WTC11 (cell line): ENCODE data around the gene SCG5. TPM values are rescaled to one million over a fixed set of nuclear protein-coding genes. Genes with fewer than 3 reads are reported as not detected.

Experiments used
- ATAC-seq: fragments of 200-7000 bp; cut with Tn5 transposase; 2 replicates; pipeline ENCODE4 v1.10.0; 2021; ENCODE audit warnings: mild to moderate bottlenecking, moderate library complexity
- CTCF ChIA-PET: fragments of 300-600 bp; sonication (Branson Sonifier 250); formaldehyde crosslinking; loops from one replicate; lab custom pipeline; 2021; ENCODE audit warnings: antibody characterized with exemption; lab: Charles Lee
- POLR2A ChIA-PET: fragments of 350-600 bp; sonication (Branson Sonifier 250); formaldehyde crosslinking; loops from one replicate; lab custom pipeline; 2021; ENCODE audit warnings: antibody characterized with exemption; lab: Charles Lee
- DNase-seq: peaks from one replicate; pipeline ENCODE4 v3.0.0; 2021; ENCODE audit warnings: low spot score
- H3K27ac Mint-ChIP-seq: 2 replicates; pipeline ENCODE4 v1.8.0; 2021; ENCODE audit warnings: mixed read lengths
- H3K27me3 Mint-ChIP-seq: 2 replicates; pipeline ENCODE4 v1.8.0; 2021; ENCODE audit warnings: low read depth, mild to moderate bottlenecking, moderate library complexity, mixed read lengths
- H3K36me3 Mint-ChIP-seq: 2 replicates; pipeline ENCODE4 v1.8.0; 2021; ENCODE audit warnings: mixed read lengths
- H3K4me1 Mint-ChIP-seq: 2 replicates; pipeline ENCODE4 v1.8.0; 2022; ENCODE audit warnings: mixed read lengths
- H3K4me3 Mint-ChIP-seq: 2 replicates; pipeline ENCODE4 v1.8.0; 2021; ENCODE audit warnings: mild to moderate bottlenecking, moderate library complexity, mixed read lengths
- H3K9me3 Mint-ChIP-seq: 2 replicates; pipeline ENCODE4 v1.8.0; 2021; ENCODE audit warnings: mixed read lengths
- ATF1 ChIP-seq: sonication (generic); formaldehyde crosslinking; IDR thresholded peaks from 2 replicates; pipeline ENCODE4 v1.8.1; 2023; ENCODE audit warnings: mild to moderate bottlenecking, moderate library complexity, missing genetic modification reagents
- CBFB ChIP-seq: sonication (generic); formaldehyde crosslinking; IDR thresholded peaks from 2 replicates; pipeline ENCODE4 v1.8.1; 2022; ENCODE audit warnings: mild to moderate bottlenecking, low read depth, missing genetic modification reagents
- CREM ChIP-seq: sonication (generic); formaldehyde crosslinking; IDR thresholded peaks from 2 replicates; pipeline ENCODE4 v1.8.1; 2022; ENCODE audit warnings: mild to moderate bottlenecking, missing genetic modification reagents, moderate library complexity
- E2F5 ChIP-seq: sonication (generic); formaldehyde crosslinking; IDR thresholded peaks from 2 replicates; pipeline ENCODE4 v1.8.1; 2022; ENCODE audit warnings: mild to moderate bottlenecking, moderate library complexity, missing genetic modification reagents
- EMX1 ChIP-seq: fragments of 250-450 bp; sonication (Bioruptor Pico); IDR thresholded peaks from 2 replicates; pipeline ENCODE4 v1.8.0; 2021; ENCODE audit warnings: mild to moderate bottlenecking
- ERG ChIP-seq: fragments of 250-450 bp; sonication (Bioruptor Pico); IDR thresholded peaks from 2 replicates; pipeline ENCODE4 v1.8.0; 2021; ENCODE audit warnings: mild to moderate bottlenecking
- ETV6 ChIP-seq: sonication (generic); formaldehyde crosslinking; IDR thresholded peaks from 2 replicates; pipeline ENCODE4 v1.8.1; 2022; ENCODE audit warnings: mild to moderate bottlenecking, missing genetic modification reagents
- FOXJ3 ChIP-seq: sonication (generic); formaldehyde crosslinking; IDR thresholded peaks from 2 replicates; pipeline ENCODE4 v1.9.0; 2021; ENCODE audit warnings: missing genetic modification reagents, mild to moderate bottlenecking, borderline replicate concordance
- GRHL2 ChIP-seq: fragments of 250-450 bp; sonication (Bioruptor Pico); IDR thresholded peaks from 2 replicates; pipeline ENCODE4 v1.8.0; 2022; ENCODE audit warnings: mild to moderate bottlenecking, moderate library complexity; ENCODE audit not compliant: insufficient replicate concordance, severe bottlenecking
- MYBL2 ChIP-seq: sonication (generic); formaldehyde crosslinking; IDR thresholded peaks from 2 replicates; pipeline ENCODE4 v1.8.1; 2023; ENCODE audit warnings: mild to moderate bottlenecking, moderate library complexity, missing genetic modification reagents
- NFATC4 ChIP-seq: fragments of 250-450 bp; sonication (Bioruptor Pico); IDR thresholded peaks from 2 replicates; pipeline ENCODE4 v1.9.0; 2021; ENCODE audit warnings: mild to moderate bottlenecking
- NR1H2 ChIP-seq: sonication (generic); formaldehyde crosslinking; IDR thresholded peaks from 2 replicates; pipeline ENCODE4 v1.9.0; 2021; ENCODE audit warnings: mild to moderate bottlenecking, moderate library complexity, missing genetic modification reagents
- NR3C1 ChIP-seq: sonication (generic); formaldehyde crosslinking; conservative IDR thresholded peaks from 2 replicates; pipeline ENCODE4 v1.8.1; 2023; ENCODE audit warnings: low read depth, mild to moderate bottlenecking, missing genetic modification reagents
- RELA ChIP-seq: sonication (generic); formaldehyde crosslinking; IDR thresholded peaks from 2 replicates; pipeline ENCODE4 v1.8.1; 2022; ENCODE audit warnings: missing genetic modification reagents, mild to moderate bottlenecking, borderline replicate concordance
- SOX15 ChIP-seq: fragments of 250-450 bp; sonication (Bioruptor Pico); IDR thresholded peaks from 2 replicates; pipeline ENCODE4 v1.9.0; 2021; ENCODE audit warnings: mild to moderate bottlenecking
- TCF7 ChIP-seq: sonication (generic); formaldehyde crosslinking; IDR thresholded peaks from 2 replicates; pipeline ENCODE4 v1.8.0; 2022; ENCODE audit warnings: mild to moderate bottlenecking, low read depth, missing genetic modification reagents, moderate library complexity
- USF1 ChIP-seq: sonication (generic); formaldehyde crosslinking; IDR thresholded peaks from 2 replicates; pipeline ENCODE4 v1.8.0; 2022; ENCODE audit warnings: mild to moderate bottlenecking, missing genetic modification reagents
- ZBTB43 ChIP-seq: sonication (generic); formaldehyde crosslinking; IDR thresholded peaks from 2 replicates; pipeline ENCODE4 v1.8.1; 2023; ENCODE audit warnings: mild to moderate bottlenecking, missing genetic modification reagents
- ZNF219 ChIP-seq: sonication (generic); formaldehyde crosslinking; IDR thresholded peaks from 2 replicates; pipeline ENCODE4 v1.8.0; 2023; ENCODE audit warnings: missing genetic modification reagents, mild to moderate bottlenecking, borderline replicate concordance
- ZNF263 ChIP-seq: sonication (generic); formaldehyde crosslinking; IDR thresholded peaks from 2 replicates; pipeline ENCODE4 v1.8.1; 2022; ENCODE audit warnings: low read depth, mild to moderate bottlenecking, moderate library complexity, missing genetic modification reagents
- ZNF317 ChIP-seq: sonication (generic); formaldehyde crosslinking; IDR thresholded peaks from 2 replicates; pipeline ENCODE4 v1.8.1; 2023; ENCODE audit warnings: low read depth, mild to moderate bottlenecking, moderate library complexity, missing genetic modification reagents, borderline replicate concordance
- ZSCAN18 ChIP-seq: fragments of 250-450 bp; sonication (Bioruptor Pico); IDR thresholded peaks from 2 replicates; pipeline ENCODE4 v2.1.2; 2022; ENCODE audit warnings: mild to moderate bottlenecking, moderate library complexity
- total RNA-seq: library from RNA; stranded (reverse); gene quantifications from 3 replicates; pipeline ENCODE4 v1.2.3, GENCODE V29; 2021
- TF ChIP-seq, protein P1 (sequence below): sonication (generic); formaldehyde crosslinking; IDR thresholded peaks from 2 replicates; pipeline ENCODE4 v1.8.1; 2023; ENCODE audit warnings: mild to moderate bottlenecking, moderate library complexity, missing genetic modification reagents
- TF ChIP-seq, protein P2 (sequence below): sonication (generic); formaldehyde crosslinking; IDR thresholded peaks from 2 replicates; pipeline ENCODE4 v1.8.1; 2022; ENCODE audit warnings: mild to moderate bottlenecking, missing genetic modification reagents, moderate library complexity, borderline replicate concordance
- TF ChIP-seq, protein P3 (sequence below): sonication (generic); formaldehyde crosslinking; IDR thresholded peaks from 2 replicates; pipeline ENCODE4 v1.8.1; 2022; ENCODE audit warnings: low read depth, missing genetic modification reagents, borderline replicate concordance

SCG5 gene
- total RNA-seq, 1 experiment from 2014 or later, result 14.2 TPM

GRCh38 chr15:32736701-32737061 lies 95.2 kb downstream of the SCG5 start:
- peaks cover 20% of the 10 kb centered on the region for H3K9me3 Mint-ChIP-seq
- H3K27ac Mint-ChIP-seq, result no peak overlapping the region
- peaks cover 7% of the 10 kb centered on the region for H3K36me3 Mint-ChIP-seq
- ATAC-seq, result no peak
- POLR2A ChIA-PET, result no interaction called here
- TF ChIP-seq ZNF263 (CRISPR knock-in tag) (no peak), ZBTB43 (no peak), GRHL2 (CRISPR knock-in tag) (no peak), EMX1 (CRISPR knock-in tag) (no peak), NR1H2 (CRISPR knock-in tag) (no peak), ATF1 (CRISPR knock-in tag) (no peak), CBFB (CRISPR knock-in tag) (no peak), SOX15 (no peak), MYBL2 (CRISPR knock-in tag) (no peak), CREM (CRISPR knock-in tag) (no peak), USF1 (CRISPR knock-in tag) (no peak), ETV6 (CRISPR knock-in tag) (no peak), NFATC4 (CRISPR knock-in tag) (no peak), NR3C1 (CRISPR knock-in tag) (no peak)
- TF ChIP-seq, protein P1, sequence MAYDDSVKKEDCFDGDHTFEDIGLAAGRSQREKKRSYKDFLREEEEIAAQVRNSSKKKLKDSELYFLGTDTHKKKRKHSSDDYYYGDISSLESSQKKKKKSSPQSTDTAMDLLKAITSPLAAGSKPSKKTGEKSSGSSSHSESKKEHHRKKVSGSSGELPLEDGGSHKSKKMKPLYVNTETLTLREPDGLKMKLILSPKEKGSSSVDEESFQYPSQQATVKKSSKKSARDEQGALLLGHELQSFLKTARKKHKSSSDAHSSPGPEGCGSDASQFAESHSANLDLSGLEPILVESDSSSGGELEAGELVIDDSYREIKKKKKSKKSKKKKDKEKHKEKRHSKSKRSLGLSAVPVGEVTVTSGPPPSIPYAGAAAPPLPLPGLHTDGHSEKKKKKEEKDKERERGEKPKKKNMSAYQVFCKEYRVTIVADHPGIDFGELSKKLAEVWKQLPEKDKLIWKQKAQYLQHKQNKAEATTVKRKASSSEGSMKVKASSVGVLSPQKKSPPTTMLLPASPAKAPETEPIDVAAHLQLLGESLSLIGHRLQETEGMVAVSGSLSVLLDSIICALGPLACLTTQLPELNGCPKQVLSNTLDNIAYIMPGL (CRISPR knock-in tag), result no peak
- TF ChIP-seq, protein P2, sequence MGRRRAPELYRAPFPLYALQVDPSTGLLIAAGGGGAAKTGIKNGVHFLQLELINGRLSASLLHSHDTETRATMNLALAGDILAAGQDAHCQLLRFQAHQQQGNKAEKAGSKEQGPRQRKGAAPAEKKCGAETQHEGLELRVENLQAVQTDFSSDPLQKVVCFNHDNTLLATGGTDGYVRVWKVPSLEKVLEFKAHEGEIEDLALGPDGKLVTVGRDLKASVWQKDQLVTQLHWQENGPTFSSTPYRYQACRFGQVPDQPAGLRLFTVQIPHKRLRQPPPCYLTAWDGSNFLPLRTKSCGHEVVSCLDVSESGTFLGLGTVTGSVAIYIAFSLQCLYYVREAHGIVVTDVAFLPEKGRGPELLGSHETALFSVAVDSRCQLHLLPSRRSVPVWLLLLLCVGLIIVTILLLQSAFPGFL (CRISPR knock-in tag), result no peak
- no peak for DNase-seq
- peaks cover 7% of the 10 kb centered on the region for H3K4me1 Mint-ChIP-seq
- CTCF ChIA-PET, result interaction anchor here (1.3 kb wide), 1 partner anchor 200 kb away, joined by 3 read pairs; no protein-coding TSS in a partner anchor
- H3K27me3 Mint-ChIP-seq, result no peaks in the 10 kb centered on the region; the same call in 1 of the 2 replicates
- H3K4me3 Mint-ChIP-seq, result no peak overlapping the region

DNA sequence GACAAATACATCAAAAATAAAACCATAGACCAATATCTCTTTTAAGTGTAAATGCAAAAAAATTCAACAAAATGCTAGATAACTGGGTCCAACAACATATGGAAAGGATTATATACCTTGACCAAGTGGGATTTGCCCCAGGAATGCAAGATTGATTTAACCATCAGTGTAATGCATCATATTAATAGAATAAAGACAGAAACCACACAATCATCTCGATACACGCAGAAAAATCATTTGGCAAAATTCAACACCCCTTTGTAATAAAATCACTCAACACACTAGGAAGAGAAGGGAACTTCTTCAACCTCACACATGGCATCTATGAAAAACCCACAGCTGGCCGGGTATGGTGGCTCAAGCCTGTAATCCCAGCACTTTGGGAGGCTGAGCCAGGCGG lies 95.8 kb downstream of the SCG5 start:
- Mint-ChIP-seq H3K27me3 (no peaks in the 10 kb centered on the region; the same call in 1 of the 2 replicates), H3K36me3 (peaks cover 7% of the 10 kb centered on the region), H3K4me3 (no peak overlapping the region), H3K27ac (no peak overlapping the region), H3K4me1 (peaks cover 7% of the 10 kb centered on the region), H3K9me3 (peaks cover 24% of the 10 kb centered on the region)
- DNase-seq (no peak), ATAC-seq (no peak)
- POLR2A ChIA-PET, result no interaction called here
- CTCF ChIA-PET, result no interaction called here
- TF ChIP-seq ZBTB43 (no peak), E2F5 (CRISPR knock-in tag) (no peak), ERG (CRISPR knock-in tag) (no peak), FOXJ3 (no peak), TCF7 (CRISPR knock-in tag) (no peak), RELA (CRISPR knock-in tag) (no peak), ZNF317 (CRISPR knock-in tag) (no peak), ZNF219 (no peak), ZSCAN18 (no peak)
- TF ChIP-seq, protein P3, sequence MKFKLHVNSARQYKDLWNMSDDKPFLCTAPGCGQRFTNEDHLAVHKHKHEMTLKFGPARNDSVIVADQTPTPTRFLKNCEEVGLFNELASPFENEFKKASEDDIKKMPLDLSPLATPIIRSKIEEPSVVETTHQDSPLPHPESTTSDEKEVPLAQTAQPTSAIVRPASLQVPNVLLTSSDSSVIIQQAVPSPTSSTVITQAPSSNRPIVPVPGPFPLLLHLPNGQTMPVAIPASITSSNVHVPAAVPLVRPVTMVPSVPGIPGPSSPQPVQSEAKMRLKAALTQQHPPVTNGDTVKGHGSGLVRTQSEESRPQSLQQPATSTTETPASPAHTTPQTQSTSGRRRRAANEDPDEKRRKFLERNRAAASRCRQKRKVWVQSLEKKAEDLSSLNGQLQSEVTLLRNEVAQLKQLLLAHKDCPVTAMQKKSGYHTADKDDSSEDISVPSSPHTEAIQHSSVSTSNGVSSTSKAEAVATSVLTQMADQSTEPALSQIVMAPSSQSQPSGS (CRISPR knock-in tag), result no peak
